Cardiac fibroblast (primary cell): ENCODE measurements around the gene RIMKLB.

Experiments used
- DNase-seq, 2 donors: peaks; one replicate each; pipeline versions ENCODE4 v3.0.0 to v3.0.0-alpha.2; 2010; ENCODE audit warnings: low read depth in 2 of 2
- H3K4me3 ChIP-seq, 2 donors: replicated peaks in 1 of 2; 1 replicate in 1 of 2; 2 replicates in 1 of 2; pipeline ENCODE4 v1.5.1; 2011; ENCODE audit warnings: low read depth in 2 of 2, low read length in 2 of 2, mild to moderate bottlenecking in 2 of 2, moderate library complexity in 1 of 2
- TF ChIP-seq, protein P1 (sequence below): IDR thresholded peaks from one replicate; pipeline ENCODE4 v1.5.1; 2011; ENCODE audit warnings: low read depth, mild to moderate bottlenecking, low read length, inconsistent platforms

Gene RIMKLB

DNA sequence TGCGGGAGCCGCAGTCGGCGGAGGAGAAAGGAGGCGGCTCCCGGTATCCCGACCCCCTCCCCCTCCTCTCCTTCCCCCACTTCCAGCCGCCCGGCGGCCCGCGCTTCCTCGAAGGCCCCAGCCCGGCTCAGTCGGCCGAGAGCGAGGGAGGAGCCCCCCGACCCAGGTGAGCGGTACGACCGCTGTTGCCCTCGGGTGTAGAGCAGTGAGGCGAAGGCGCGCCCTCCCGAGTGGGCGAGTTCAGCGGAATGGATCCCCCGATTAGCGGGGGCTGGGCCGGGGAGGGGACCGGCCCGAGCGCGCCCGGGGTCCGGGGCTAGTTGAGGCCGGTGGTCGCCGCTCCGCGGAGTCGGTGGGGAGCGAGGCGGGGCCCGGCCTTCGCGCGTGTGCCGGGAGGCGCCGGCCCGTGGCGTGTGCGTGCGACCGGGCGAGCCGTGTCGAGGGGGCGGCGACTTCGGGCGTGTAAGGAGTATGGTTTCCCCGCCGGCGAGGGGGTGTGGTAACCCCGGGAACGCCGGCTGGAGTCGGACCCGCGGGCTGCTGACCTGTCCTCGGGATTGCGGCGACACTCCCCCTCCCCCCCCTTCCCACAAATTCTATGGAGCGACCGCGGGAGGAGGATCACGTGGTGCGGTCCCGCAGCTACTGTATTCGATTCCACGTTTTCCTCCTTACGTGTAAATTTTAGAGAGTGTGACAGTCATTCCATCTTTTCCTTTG lies 501 bp downstream of the RIMKLB start:
- H3K4me3 ChIP-seq = peak overlapping the region; percentile 88 to 91
- TF ChIP-seq, protein P1, sequence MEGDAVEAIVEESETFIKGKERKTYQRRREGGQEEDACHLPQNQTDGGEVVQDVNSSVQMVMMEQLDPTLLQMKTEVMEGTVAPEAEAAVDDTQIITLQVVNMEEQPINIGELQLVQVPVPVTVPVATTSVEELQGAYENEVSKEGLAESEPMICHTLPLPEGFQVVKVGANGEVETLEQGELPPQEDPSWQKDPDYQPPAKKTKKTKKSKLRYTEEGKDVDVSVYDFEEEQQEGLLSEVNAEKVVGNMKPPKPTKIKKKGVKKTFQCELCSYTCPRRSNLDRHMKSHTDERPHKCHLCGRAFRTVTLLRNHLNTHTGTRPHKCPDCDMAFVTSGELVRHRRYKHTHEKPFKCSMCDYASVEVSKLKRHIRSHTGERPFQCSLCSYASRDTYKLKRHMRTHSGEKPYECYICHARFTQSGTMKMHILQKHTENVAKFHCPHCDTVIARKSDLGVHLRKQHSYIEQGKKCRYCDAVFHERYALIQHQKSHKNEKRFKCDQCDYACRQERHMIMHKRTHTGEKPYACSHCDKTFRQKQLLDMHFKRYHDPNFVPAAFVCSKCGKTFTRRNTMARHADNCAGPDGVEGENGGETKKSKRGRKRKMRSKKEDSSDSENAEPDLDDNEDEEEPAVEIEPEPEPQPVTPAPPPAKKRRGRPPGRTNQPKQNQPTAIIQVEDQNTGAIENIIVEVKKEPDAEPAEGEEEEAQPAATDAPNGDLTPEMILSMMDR = no peak
- peak; percentile 44 to 55 for DNase-seq

DNA sequence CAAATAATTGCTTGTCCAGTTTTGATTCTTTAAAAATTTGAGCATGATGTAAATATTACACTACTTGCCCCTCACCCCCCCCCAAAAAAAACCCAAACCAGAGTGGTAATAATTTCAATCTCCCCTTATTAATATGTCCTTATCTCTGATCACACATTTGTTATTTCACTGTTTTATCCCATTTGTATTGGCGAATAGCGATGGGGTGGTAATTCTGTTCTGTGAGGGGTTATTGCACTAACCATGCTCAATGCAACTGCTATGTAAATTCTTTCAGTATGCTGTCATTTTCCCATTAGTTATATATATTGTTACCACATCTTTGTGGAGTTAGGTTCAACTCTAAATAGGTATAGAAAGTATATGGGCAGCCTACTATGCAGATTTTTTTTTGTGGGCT lies 1.1 kb downstream of the RIMKLB start:
- TF ChIP-seq, protein P1 = no peak
- DNase-seq = peak in 1 of 2 donors; percentile 45
- peak overlapping the region; percentile 88 to 91 for H3K4me3 ChIP-seq

DNA sequence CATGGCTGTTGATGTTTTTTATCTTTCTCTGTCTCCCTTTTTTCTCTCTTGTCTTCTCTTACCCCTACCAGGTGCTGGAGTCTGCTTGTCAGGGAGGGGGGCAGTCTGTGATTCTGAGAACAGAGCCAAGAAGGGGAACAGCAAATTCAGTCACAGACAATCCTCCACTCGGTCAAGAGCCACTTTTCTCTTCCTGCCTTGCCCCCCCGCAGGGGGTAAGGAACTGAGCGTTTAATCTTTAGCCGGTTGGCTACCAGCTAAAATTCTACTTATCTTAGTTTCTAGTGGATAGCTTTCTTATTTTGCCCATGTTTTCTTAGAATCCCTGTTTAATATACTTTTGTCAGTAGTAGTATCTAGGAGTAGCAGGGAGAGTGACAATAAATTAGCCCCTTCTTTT lies 1.9 kb downstream of the RIMKLB start:
- no peak overlapping the region for H3K4me3 ChIP-seq
- DNase-seq = no peak
- TF ChIP-seq, protein P1 = no peak

DNA sequence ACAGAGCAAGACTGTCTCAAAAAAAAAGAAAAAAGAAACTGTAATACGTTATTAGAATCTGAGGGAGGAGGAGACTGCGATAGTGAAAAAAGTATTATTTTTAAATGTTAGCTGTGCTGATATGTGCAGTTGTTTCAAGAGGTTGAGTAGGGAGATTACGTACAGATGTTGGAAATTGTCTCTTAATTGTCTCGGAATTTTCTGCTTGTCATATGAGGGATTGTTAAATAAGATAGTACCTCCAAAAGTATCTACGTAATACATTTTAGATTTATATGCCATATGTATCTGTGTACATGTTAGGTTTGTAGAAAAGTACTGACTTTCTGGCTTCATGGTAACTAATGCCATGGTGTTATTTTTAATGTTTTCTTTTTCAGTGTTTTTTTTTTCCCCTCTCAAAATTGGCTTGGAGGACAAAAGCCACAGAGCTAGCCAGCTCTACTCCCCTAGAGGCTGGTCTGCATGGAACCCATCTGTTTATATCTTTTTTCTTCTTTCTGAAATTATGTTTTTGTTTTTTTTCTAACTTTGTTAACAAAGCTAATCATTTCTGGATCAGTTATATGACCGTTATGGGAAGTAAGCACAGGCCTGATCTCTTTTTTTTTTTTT lies 3.4 kb downstream of the RIMKLB start:
- TF ChIP-seq, protein P1 = no peak
- H3K4me3 ChIP-seq = no peak overlapping the region
- DNase-seq = no peak

DNA sequence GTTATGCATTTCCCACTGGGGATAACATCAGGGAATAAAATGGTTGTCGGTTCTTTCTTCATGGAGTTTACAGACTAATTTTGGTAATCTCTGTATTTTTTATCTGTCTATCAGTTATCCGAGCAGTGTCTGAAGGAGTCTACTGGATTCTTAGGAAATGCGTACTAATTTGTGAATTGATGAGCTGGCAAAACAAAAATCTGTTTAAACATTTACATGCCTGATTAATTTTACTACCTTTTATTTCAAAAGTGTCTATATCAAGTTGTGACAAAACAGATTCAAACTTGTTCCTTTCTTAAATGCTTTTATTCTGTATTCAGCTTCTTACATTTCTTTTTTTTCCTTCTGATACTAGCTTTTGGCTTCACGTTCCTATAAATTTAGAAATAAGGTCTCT lies 4.4 kb downstream of the RIMKLB start:
- DNase-seq = no peak
- no peak overlapping the region for H3K4me3 ChIP-seq
- TF ChIP-seq, protein P1 = no peak

DNA sequence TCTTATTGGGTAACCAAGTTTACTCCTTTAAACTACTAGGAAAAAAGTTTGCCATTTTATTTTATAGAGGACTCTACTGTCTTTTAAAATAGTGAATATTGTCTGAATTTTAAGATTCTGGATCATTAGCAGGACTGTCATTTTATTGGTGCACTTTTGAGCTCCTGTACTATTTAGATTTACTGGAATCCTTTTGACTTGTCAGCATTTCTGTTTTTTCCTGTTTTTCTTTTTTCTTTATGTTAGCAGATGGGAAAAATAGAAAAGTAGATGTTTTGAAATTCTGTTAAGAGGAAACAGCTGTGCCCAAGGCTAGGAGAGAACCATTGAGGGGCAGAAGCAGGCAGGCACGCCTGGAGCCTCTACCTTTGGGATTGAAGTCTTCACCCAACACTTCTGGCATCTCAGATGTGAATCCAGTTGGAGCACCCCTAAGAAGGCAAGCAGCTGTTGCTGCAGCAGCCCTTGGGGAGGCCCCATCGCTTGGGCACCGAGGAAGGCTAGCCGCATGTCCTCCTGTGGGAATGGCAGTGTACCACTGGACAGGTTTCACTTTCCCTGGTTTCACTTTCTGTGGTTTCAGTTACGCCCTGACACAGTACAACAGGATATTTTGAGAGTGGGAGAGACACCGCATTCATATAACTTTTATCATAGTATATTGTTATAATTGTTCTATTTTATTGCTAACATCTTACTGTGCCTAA lies 11.5 kb downstream of the RIMKLB start:
- TF ChIP-seq, protein P1 = no peak
- peak overlapping the region in 1 of 2 donors; percentile 27 for H3K4me3 ChIP-seq
- DNase-seq = peak in 1 of 2 donors; percentile 36
